ENCODE measurements around the gene MEGF10. TPM values are rescaled to one million over a fixed set of nuclear protein-coding genes. Genes with fewer than 3 reads are reported as not detected.

MEGF10 gene
- polyA plus RNA-seq, 3 donors, result not detected

- Histone ChIP-seq H3K36me3 (replicated peaks in 1 of 2; ENCODE audit: control insufficient read depth in 1 of 2, insufficient read depth in 2 of 2, low read length in 2 of 2) (no peaks in the 10 kb centered on the region), H3K27me3 (ENCODE audit: control insufficient read depth in 2 of 2, insufficient read depth in 2 of 2, low read length in 2 of 2) (no peaks in the 10 kb centered on the region), H3K4me1 (ENCODE audit: control insufficient read depth in 1 of 2, insufficient read depth in 2 of 2, low read length in 2 of 2) (no peaks in the 10 kb centered on the region), H2AFZ (ENCODE audit: insufficient read depth, low read depth, low read length, poor library complexity, severe bottlenecking) (no peak overlapping the region), H3K27ac (ENCODE audit: low read depth in 1 of 2, low read length in 2 of 2) (no peak overlapping the region), H3K9me3 (replicated peaks in 1 of 2; ENCODE audit: control insufficient read depth in 1 of 2, insufficient read depth in 1 of 2, low read length in 2 of 2) (no peaks in the 10 kb centered on the region), H3K4me3 (replicated peaks in 1 of 3; ENCODE audit: low read depth in 2 of 3, low read length in 3 of 3) (no peak overlapping the region), H3K4me2 (replicated peaks; ENCODE audit: extremely low read depth, low read length, poor library complexity, severe bottlenecking) (no peak overlapping the region), H4K20me1 (ENCODE audit: insufficient read depth, low read length) (no peaks in the 10 kb centered on the region), H3K9ac (ENCODE audit: insufficient read depth, low read length, poor library complexity, severe bottlenecking) (no peak overlapping the region), H3K79me2 (ENCODE audit: insufficient read depth, low read length) (no peaks in the 10 kb centered on the region)
- Mint-ChIP-seq H3K9me3 (peaks cover 0 to 5% (median 0%) of the 10 kb centered on the region in 7 donors), H3K4me3 (no peak overlapping the region), H3K27ac (no peak overlapping the region), H3K4me1 (peaks cover 16% of the 10 kb centered on the region), H3K36me3 (no peaks in the 10 kb centered on the region), H3K27me3 (ENCODE audit: low read depth in 3 of 3) (no peaks in the 10 kb centered on the region)
- no peak for DNase-seq
- no peak for TF ChIP-seq CTCF (IDR thresholded peaks at IDR 0.05)
- intact Hi-C loops (cut with micrococcal nuclease), result no loop called here
- 100% methylated on average over 2 of the region's 4 CpGs for WGBS (ENCODE audit: insufficient coverage)
Observed at GRCh38 chr5:127425037-127425436, 134.4 kb downstream of the MEGF10 start.

GRCh38 chr5:127425868-127426267 is 135.3 kb downstream of the MEGF10 start:
- no peaks in the 10 kb centered on the region for H3K27me3 Mint-ChIP-seq (ENCODE audit: low read depth in 3 of 3)
- Histone ChIP-seq H3K27me3 (ENCODE audit: control insufficient read depth in 2 of 2, insufficient read depth in 2 of 2, low read length in 2 of 2) (no peaks in the 10 kb centered on the region), H4K20me1 (ENCODE audit: insufficient read depth, low read length) (no peaks in the 10 kb centered on the region), H3K79me2 (ENCODE audit: insufficient read depth, low read length) (no peaks in the 10 kb centered on the region), H3K9ac (ENCODE audit: insufficient read depth, low read length, poor library complexity, severe bottlenecking) (no peak overlapping the region), H3K4me2 (replicated peaks; ENCODE audit: extremely low read depth, low read length, poor library complexity, severe bottlenecking) (no peak overlapping the region), H3K4me3 (replicated peaks in 1 of 3; ENCODE audit: low read depth in 2 of 3, low read length in 3 of 3) (no peak overlapping the region), H3K4me1 (ENCODE audit: control insufficient read depth in 1 of 2, insufficient read depth in 2 of 2, low read length in 2 of 2) (no peaks in the 10 kb centered on the region), H3K9me3 (replicated peaks in 1 of 2; ENCODE audit: control insufficient read depth in 1 of 2, insufficient read depth in 1 of 2, low read length in 2 of 2) (no peaks in the 10 kb centered on the region), H2AFZ (ENCODE audit: insufficient read depth, low read depth, low read length, poor library complexity, severe bottlenecking) (no peak overlapping the region), H3K27ac (ENCODE audit: low read depth in 1 of 2, low read length in 2 of 2) (no peak overlapping the region), H3K36me3 (replicated peaks in 1 of 2; ENCODE audit: control insufficient read depth in 1 of 2, insufficient read depth in 2 of 2, low read length in 2 of 2) (no peaks in the 10 kb centered on the region)
- WGBS (ENCODE audit: insufficient coverage), result no CpG with 5 or more reads among the region's 1 CpG
- peak in 1 of 3 donors; percentile 1 for DNase-seq
- no peak for TF ChIP-seq CTCF (IDR thresholded peaks at IDR 0.05)
- intact Hi-C loops (cut with micrococcal nuclease), result no loop called here
- H3K9me3 Mint-ChIP-seq, result peaks cover 0 to 5% (median 0%) of the 10 kb centered on the region in 7 donors
- no peaks in the 10 kb centered on the region for H3K36me3 Mint-ChIP-seq
- H3K4me3 Mint-ChIP-seq, result no peak overlapping the region
- H3K27ac Mint-ChIP-seq, result no peak overlapping the region
- H3K4me1 Mint-ChIP-seq, result peaks cover 13% of the 10 kb centered on the region
